ENCODE results near the gene SGSM1.
"Not testable (repeated sequence)": the region's sequence is repeated elsewhere in the genome, so short reads cannot be mapped to it uniquely, and the experiment has no call there.

The SGSM1 gene

DNA sequence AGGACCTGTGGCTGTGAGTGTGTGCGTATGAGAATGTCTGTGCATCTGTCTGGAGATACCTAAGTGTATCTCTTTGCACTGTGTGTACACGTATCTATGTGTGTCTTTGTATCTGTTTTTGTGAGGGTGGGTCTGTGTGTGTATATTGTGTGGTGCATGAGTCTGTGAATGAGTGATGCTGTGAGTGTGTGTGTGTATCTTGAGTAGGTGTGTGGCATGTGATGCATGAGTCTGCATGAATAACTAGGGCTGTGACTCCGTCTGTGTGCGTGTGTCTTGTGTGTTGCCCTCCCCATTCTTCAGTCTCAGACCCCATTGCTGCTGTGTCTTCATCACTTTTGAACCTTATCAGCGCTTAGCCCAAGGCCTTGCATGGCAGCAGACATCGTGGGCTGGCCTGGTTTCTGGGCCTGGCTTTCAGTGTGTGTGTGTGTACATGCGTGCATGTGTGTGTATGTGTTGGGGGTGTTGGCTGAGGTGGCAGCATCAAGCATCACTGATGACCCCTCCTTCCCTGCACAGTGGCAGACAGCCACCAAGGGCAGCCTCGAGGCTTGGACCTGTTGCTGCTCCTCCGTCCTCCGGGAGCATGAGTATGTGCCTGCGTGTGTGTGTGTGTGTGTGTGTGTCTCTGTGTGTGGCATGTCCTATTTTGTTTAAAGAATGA is 1.4 kb downstream of the SGSM1 start:
- DNase-seq, result no peak

DNA sequence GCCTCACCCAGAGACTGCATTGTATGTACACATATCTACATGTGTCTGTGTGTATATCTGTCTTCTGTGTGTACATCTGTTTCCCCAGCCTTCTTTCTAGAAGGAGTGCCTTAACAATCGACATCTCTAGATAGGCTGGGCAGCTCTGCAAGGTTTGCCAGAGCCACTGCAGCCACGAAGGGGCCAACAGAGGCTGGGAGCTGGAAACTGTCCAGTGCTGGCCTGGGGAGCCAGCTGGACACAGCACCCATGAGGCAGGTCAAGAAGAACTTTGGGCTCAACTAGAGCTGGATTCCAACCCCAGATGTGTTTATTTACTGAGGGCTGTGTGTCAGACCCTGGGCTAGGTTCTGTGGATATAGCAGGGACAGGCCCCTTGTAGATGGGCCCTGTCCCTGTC is 3.3 kb downstream of the SGSM1 start:
- no peak for DNase-seq

DNA sequence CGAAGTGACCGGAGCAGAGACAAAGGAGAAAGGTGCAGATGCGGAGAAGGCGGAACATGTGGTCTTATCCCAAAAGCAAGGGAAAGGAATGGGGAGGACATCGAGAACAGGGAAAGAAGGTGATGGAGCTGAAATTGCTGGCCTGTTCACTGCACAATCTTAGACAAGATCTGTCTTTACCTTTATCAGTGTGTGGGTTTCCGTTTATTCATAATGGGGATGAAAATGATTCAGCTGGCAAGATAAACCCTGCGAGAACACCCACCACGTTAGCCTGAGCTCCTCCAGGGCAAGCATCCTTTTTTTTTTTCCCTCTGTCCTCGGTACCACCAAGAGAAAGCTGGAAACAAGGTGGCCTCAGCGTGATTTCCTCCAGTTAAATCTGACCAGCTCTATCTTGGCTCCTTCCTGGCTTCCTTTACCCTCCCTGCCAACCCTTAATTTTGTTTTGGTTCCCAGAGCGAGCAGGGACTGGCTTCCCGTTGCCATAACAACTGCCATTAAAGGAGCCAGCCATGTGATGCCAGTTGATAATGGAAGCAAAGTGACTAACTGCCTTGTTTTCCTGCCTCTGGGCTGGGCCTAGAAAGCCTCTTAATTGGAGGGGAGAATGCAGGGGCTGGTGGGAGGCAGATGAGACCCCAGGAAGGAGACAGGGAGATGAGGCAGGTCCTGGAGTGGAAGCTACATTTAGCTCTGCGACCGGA is 4.2 kb downstream of the SGSM1 start:
- peak; percentile 16 to 19 for DNase-seq

DNA sequence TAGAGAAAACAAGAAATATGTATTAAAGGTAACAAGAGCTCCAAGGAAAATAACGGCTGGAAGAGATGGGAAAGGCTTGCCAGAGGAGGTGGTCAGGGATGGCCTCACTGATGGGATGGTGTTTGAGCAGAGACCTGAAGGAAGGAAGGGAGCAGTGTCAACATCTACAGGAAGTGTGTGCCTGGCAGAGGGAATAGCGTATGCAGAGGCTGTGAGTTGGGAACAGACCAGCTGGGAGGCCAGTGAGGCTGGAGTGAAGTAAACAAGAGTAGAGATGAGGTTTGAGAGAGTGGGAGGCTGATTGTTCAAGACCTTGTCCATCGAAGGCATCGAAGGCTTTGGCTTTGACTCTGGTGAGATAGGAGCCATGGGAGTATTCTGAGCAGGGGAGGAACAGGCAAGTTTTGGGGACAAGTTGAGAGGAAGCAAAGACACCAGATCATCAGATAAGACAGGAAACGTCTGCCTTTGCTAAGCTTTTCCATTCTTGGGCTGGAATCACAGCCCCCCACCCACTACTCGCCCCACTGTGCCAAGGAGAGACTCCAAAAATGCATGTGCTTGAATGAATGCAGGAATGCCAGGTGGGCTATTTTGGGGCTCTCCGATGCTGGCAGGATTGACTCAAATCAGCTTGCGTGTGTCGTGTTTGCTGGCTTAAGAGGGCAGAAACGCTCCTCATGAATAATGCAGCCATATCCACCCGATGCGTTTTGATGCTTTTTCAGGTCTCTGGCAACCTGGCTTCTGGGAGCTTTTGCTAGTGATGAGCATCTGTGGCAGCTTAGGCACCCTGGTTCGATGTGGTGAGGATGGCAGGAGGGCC is 7.2 kb downstream of the SGSM1 start:
- DNase-seq, result no peak

DNA sequence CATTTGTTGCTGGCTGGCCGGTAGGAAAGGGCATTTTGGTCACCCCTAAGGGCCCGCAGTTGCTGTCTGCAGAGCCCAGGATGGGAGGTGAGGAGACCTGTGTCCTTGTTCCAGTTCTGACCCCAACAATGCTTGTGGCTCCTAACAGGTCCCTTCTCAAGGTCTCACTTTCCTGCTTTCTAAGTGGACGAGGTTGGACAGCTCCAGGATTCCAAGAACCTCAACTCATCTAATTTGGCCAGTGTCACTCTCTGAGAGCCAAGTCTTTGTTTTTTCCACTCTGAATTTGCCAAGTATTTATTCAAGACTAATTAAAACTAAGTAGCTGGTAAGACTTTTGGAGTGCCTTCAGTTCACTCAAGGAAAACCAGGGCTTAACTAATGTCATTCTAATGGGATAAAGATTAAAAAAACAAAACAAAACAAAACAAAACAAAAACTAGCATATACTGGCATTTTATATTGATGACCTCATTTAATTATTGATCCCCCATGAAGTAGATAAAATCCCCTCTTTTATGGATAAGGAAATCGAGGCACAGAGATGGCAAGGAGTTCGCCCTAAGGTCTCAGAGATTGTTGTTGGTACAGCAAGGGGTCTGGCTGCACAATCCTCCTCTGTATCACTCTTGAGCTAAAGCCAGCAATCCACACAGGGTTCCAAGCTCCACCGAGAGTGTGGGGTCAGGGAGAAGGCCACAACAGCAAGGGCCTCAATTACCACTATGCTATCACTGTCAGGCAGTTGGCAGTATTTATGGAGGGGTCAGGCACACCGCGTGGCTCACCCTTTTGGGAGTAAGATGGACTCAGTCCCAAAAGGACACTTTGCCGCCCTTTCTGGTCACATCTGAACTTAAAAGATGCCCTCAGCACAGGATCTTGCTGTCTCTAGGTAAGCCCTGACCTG is 8.1 kb downstream of the SGSM1 start:
- DNase-seq, result no peak

DNA sequence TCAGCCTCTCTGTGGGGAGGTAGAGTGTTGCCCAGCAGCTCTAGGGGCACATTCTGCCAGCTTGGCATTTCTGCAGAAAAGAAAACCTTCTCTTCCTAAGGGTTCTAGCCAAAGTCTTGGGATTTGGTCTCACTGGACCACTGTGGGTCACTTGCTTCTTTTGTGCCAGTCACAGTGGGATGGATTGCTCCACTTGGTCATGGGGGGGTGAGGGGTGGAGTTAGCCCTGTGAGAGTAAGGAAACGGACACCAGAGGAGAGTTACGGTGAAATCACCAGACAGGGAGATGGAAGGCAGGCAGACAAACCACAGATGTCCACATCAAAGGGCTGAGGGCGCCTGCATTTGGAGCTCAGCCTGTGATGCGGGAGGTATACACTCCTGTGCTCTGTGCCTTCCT is 10.8 kb downstream of the SGSM1 start:
- DNase-seq, result no peak

- no peak for DNase-seq
Measured at GRCh38 chr22:24819487-24819886, 13.5 kb downstream of the SGSM1 start.

DNA sequence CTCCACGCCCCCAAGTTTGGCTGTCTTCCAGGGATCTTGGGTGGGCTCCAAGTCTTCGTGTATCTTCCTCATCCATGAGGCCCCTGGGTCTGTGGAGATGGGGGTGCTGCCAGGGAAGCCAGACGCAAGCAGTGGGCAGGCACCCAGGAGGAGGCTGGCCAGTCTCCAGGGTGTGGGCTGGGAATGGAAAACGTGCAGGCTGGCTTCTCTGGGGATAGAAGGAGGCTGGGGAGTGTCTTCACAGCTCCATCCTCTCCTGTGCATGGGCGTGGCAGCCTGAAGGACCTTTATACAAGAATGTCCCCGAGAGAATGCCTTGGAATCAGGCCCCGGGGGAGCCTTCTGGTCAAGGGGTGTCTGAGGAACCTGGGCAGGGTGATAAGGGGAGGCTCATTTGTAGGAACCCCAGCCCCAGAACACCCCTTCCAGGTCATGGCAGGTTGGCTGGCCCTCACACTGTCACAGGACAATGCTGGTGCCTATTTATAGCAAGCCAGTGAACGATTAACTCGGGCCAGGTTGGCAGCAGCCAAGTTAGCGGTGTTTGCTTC is 14.0 kb downstream of the SGSM1 start:
- no peak for DNase-seq

DNA sequence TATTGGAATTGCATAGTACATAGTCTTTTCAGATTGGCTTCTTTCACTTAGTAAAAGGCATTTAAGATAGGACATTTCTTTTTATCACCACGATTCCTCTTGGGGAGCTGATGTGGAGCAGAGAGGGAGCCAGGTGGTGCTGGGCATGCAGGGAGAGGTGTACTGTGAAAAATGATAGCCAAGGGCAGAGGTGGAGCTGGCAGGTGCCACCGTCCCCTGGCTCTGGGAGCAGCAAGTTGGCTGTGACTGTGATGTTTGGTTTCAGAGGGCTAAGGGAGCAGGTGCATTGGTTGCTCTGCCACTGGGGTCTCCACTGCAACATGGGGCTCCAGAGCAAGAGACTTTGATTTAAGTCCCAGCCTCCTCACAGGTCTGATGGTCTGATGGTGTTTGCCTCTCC is 16.5 kb downstream of the SGSM1 start:
- DNase-seq, result no peak

GRCh38 chr22:24823787-24824186 is 17.8 kb downstream of the SGSM1 start:
- DNase-seq, result no peak

DNA sequence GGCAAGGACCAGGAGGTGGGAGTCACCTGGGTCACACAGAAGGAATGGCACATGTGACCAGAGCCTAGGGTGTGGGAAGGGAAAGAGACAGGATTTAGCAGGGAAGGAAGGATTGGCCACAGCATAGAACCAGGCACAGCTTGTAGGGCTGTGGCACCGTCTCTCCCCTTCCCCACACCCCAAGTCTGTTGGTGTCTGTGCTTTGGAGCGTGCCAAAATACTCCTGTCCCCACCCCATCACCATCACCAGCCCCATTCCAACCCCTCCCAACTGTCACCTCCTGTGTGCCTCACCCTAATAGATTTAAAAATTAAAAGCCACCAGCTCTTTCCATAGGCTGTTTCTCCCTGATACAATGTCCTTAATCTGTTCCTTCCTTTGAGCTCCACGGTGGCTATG is 18.2 kb downstream of the SGSM1 start:
- DNase-seq, result no peak

DNA sequence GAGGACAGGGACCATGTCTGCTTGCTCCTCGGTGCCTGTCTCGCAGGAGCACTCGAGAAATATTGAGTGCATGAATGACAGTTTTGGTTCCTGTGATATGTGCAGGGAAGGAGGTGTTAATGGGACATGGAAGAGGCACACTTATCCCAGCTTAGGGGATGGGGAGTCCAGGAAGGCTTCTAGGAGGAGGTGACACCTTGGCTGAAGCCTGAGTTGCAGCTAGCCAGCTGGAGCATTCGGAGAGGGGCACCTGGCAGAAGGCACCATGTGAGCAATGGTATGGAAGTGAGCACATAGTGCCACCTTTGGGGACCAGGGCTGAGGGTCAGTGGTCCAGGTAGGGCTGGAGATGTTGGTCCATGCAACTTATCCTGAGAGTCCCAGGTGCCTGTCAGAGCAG is 18.9 kb downstream of the SGSM1 start:
- no peak for DNase-seq

- DNase-seq, result no peak
Measured at GRCh38 chr22:24826710-24827285, 20.8 kb downstream of the SGSM1 start.

DNA sequence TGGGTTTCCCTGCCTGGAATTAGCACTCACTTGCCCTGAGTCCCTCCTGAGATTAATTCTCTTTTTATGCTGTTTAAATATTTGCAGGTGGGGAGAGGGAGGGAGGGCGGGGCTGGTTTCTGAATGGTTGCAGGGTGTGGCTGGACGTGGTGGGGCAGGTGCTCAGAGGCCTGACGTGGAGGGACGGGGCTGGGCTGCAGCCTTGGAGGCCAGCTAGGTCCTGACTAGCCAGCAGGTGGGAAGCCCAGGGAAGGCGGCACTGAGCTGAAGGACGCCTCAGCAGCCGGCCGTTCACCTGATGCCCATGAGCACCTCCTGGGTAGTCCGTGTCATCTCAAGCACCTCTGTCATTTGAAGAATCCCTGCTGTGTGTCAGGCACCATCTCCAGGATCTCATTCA is 21.3 kb downstream of the SGSM1 start:
- DNase-seq, result no peak

DNA sequence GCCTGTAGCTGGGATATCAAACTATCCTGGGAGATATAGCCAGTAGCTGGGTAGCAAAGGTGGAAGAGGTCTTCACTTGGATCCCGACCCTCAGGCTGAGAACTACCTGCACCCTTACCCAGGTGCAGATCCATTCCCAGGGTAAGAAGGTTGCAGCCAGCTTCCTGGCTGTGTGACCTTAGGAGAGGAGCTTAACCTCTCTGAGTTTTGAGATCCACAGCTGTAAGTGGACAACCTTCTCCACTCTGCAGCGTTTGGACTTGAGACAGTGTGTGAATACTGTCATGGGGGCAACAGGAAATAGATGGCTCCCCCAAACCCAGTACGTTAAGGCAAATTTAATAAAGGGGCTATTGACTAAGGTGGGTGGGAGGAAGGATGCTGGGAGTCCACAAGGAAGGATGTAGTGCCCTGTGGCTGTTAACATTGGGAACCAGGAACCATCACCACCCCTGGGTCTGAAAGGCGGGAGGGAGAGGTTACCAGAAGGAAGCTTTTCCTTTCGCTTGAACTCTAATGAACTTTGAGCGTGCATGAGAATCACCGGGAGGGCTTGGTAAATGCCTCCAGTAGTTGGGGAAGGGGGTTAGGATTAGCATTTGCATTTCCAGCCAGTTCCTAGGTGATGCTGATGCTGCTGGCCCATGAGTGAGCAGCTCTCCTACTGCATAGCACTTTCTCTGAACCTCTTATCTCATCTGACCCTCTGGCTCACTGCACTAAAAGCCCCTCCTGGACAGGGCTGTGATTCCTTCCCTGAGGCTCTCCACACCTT is 24.4 kb downstream of the SGSM1 start:
- DNase-seq, result no peak

GRCh38 chr22:24831687-24832086 is 25.7 kb downstream of the SGSM1 start:
- DNase-seq, result no peak

DNA sequence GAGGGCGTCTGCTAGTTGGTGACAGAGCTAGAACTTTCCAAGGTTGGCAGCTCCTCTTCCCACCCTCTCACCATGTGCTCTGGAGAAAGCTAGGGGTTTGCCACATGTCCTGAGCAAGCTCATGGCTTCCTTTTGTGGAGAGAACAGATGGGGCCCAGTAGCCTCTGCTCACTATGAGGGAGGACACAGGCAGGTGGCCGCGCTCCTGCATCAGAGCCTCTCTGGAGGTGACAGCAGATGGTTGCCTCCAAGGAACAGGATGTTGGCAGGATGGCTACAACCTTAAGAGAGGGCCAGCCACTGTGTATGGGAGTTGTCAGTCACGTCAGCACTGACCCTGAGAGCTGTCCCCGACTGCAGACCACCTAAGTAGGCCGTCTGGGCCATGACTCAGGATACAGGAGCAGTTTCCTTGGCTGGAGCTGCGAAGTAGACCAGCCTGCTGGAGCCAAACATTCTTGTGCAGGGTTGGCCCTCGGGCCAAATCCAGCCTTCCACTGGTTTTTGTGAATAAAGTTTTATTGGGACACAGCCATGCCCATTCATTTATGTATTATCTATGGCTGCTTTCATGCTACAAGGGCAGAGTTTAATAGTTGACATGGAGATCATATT is 28.0 kb downstream of the SGSM1 start:
- peak; percentile 31 to 57 for DNase-seq

GRCh38 chr22:24834845-24835570 is 29.0 kb downstream of the SGSM1 start:
- DNase-seq, result peak; percentile 34 to 65

- DNase-seq, result no peak
Measured at GRCh38 chr22:24836282-24836681, 30.3 kb downstream of the SGSM1 start.

GRCh38 chr22:24837517-24837916 is 31.5 kb downstream of the SGSM1 start:
- DNase-seq, result not testable (repeated sequence)
